Transverse colon (tissue), 4 donors: Measurements from ENCODE around the gene TBCK. TPM values are rescaled to one million over a fixed set of nuclear protein-coding genes. Genes with fewer than 3 reads are reported as not detected.

Experiments
- DNase-seq: peaks from one replicate; pipeline ENCODE4 v3.0.0-alpha.2; 2019
- H3K27ac ChIP-seq, 4 donors: fragments of 200-600 bp; sonication (generic); 2 replicates each; pipeline ENCODE4 v1.5.1; 2016 to 2018; ENCODE audit warnings: inconsistent platforms in 4 of 4
- H3K27me3 ChIP-seq: fragments of 200-600 bp; sonication (generic); 2 replicates; pipeline ENCODE4 v1.5.1; 2017; ENCODE audit warnings: inconsistent platforms
- H3K36me3 ChIP-seq, 4 donors: fragments of 200-600 bp; sonication (generic); 2 replicates each; pipeline ENCODE4 v1.5.1; 2017 to 2019; ENCODE audit warnings: inconsistent platforms in 4 of 4
- H3K4me1 ChIP-seq, 4 donors: fragments of 200-600 bp; sonication (generic); 2 replicates each; pipeline ENCODE4 v1.5.1; 2017 to 2020; ENCODE audit warnings: inconsistent platforms in 4 of 4
- H3K4me3 ChIP-seq, 4 donors: fragments of 200-600 bp; sonication (generic); 1 replicate in 1 of 4; 2 replicates in 3 of 4; pipeline versions ENCODE4 v1.5.1 to v1.6.1; 2017 to 2019; ENCODE audit warnings: inconsistent platforms in 4 of 4
- H3K9me3 ChIP-seq, 2 donors: fragments of 200-600 bp; sonication (generic); 2 replicates each; pipeline ENCODE4 v1.5.1; 2017 to 2019; ENCODE audit warnings: inconsistent platforms in 2 of 2
- EP300 ChIP-seq: sonication (generic); formaldehyde crosslinking; IDR thresholded peaks from one replicate; pipeline ENCODE4 v1.6.1; 2017; ENCODE audit warnings: antibody characterized with exemption, low read depth
- POLR2A ChIP-seq: fragments of 450-650 bp; IDR thresholded peaks from one replicate; pipeline ENCODE4 v1.6.1; 2016; ENCODE audit warnings: antibody characterized with exemption, mild to moderate bottlenecking, moderate library complexity
- POLR2AphosphoS5 ChIP-seq, 3 donors: sonication (generic); formaldehyde crosslinking; IDR thresholded peaks; one replicate each; pipeline ENCODE4 v1.6.1; 2016; ENCODE audit warnings: antibody characterized with exemption in 3 of 3
- WGBS, 2 donors: methylation state at CpG; one replicate each; pipeline ENCODE4 v1.1.5; 2018; ENCODE audit warnings: low coverage in 1 of 2; 5-methylcytosine and 5-hydroxymethylcytosine counted together
- in situ Hi-C, 4 donors: fragments of 200-750 bp; cut with MboI; loops; one replicate each; pipeline versions ENCODE4 v1.15.0 to v1.15.1; 2017; ENCODE audit warnings: low sequenced_read_pairs in 3 of 4, low pct_ligation_motif_present in 1 of 4, low pct_unique_long_range_greater_than_20kb in 1 of 4
- intact Hi-C: fragments of 100-400 bp; cut with DNase I; formaldehyde crosslinking; loops from one replicate; pipeline ENCODE4 v1.15.1; 2023; ENCODE audit warnings: low total_unique reads
- total RNA-seq, 4 donors: library from RNA; depleted of rRNA; stranded (reverse); fragments of >200 nt; gene quantifications; one replicate each; pipeline ENCODE4 v1.1.0, GENCODE V29; 2016
- TF ChIP-seq, protein P1 (sequence below), 5 experiments: fragments of 200-600 bp in 3 of 5; fragments of 450-650 bp in 2 of 5; sonication (generic) in 3 of 5; IDR thresholded peaks; 1 replicate in 2 of 5; 2 replicates in 3 of 5; pipeline ENCODE4 v1.5.1; 2016 to 2017; ENCODE audit warnings: antibody characterized with exemption in 5 of 5, inconsistent platforms in 3 of 5, mild to moderate bottlenecking in 2 of 5, moderate library complexity in 1 of 5

TBCK gene
- total RNA-seq, 4 donors from 2014 or later, result 31.0 to 82.7 (median 51.4) TPM

DNA sequence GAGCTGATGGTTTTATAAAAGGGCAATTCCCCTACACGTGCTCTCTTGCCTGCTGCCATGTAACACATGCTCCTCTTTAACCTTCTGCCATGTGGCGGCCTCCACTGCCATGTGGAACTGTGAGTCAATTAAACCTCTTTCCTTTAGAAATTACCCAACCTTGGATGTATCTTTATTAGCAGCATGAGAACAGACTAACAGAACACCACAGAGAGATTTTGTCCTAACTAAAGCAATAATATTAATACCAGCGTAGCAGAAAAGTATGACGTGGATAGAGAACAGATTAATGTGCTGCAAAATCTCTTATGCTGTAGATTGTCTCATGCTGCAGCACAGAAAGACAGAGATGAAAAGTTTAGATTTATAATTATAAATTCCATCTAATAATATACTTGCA, 23.4 kb upstream of the TBCK start:
- TF ChIP-seq, protein P1, sequence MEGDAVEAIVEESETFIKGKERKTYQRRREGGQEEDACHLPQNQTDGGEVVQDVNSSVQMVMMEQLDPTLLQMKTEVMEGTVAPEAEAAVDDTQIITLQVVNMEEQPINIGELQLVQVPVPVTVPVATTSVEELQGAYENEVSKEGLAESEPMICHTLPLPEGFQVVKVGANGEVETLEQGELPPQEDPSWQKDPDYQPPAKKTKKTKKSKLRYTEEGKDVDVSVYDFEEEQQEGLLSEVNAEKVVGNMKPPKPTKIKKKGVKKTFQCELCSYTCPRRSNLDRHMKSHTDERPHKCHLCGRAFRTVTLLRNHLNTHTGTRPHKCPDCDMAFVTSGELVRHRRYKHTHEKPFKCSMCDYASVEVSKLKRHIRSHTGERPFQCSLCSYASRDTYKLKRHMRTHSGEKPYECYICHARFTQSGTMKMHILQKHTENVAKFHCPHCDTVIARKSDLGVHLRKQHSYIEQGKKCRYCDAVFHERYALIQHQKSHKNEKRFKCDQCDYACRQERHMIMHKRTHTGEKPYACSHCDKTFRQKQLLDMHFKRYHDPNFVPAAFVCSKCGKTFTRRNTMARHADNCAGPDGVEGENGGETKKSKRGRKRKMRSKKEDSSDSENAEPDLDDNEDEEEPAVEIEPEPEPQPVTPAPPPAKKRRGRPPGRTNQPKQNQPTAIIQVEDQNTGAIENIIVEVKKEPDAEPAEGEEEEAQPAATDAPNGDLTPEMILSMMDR (IDR thresholded peaks at IDR 0.05), result no peak
- TF ChIP-seq POLR2A, result no peak
- no peak for TF ChIP-seq EP300
- no peak for TF ChIP-seq POLR2AphosphoS5 (IDR thresholded peaks at IDR 0.05)
- Histone ChIP-seq H3K27ac (no peak overlapping the region), H3K36me3 (peaks cover 0 to 38% (median 18%) of the 10 kb centered on the region in 4 donors), H3K4me3 (no peak overlapping the region), H3K27me3 (no peaks in the 10 kb centered on the region), H3K9me3 (no peaks in the 10 kb centered on the region), H3K4me1 (peaks cover 0 to 6% (median 0%) of the 10 kb centered on the region in 4 donors)
- intact Hi-C loops (loop anchor here (5.0 kb wide), 1 partner anchor 227 kb away; no protein-coding TSS in a partner anchor), in situ Hi-C loops (no loop called here)
- 82 to 87% methylated on average over 3 to 4 of the region's 4 CpGs for WGBS, 2 donors
- no peak for DNase-seq

DNA sequence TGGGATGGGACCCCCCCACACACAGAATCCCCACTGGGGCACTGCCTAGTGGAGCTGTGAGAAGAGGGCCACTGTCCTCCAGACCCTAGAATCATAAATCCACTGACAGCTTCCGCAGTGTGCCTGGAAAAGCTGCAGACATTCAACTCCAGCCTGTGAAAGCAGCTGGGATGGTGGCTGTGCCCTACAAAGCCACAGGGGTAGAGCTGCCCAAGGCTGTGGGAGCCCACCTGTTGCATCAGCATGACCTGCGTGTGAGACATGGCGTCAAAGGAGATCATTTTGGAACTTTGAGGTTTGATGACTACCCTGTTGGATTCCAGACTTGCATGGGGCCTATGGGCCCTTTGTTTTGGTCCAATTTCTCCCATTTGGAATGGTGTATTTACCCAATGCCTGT, 22.7 kb upstream of the TBCK start:
- in situ Hi-C loops, result no loop called here

DNA sequence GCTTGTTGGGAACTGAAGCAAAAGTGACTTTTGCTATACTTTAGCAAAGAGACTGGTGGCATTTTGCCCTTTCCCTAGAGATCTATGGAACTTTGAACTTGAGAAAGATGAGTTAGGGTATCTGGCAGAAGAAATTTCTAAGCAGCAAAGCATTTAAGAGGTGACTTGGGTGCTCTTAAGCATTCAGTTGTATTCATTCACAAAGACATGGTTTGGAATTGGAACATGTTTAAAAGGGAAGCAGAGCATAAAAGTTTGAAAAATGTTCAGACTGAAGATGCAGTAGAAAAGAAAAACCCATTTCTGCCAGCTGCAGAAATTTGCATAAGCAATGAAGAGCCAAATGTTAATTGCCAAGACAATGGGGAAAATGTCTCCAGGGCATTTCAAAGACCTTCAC, 21.9 kb upstream of the TBCK start:
- intact Hi-C loops, result loop anchor here (5.0 kb wide), 1 partner anchor 226 kb away; no protein-coding TSS in a partner anchor
- no peaks in the 10 kb centered on the region for H3K27me3 ChIP-seq
- no peak overlapping the region for H3K27ac ChIP-seq
- peaks cover 0 to 6% (median 0%) of the 10 kb centered on the region in 4 donors for H3K4me1 ChIP-seq
- no peaks in the 10 kb centered on the region for H3K9me3 ChIP-seq
- DNase-seq, result no peak
- in situ Hi-C loops, result no loop called here
- H3K36me3 ChIP-seq, result peaks cover 0 to 53% (median 19%) of the 10 kb centered on the region in 4 donors
- TF ChIP-seq EP300 (no peak), POLR2A (no peak), POLR2AphosphoS5 (IDR thresholded peaks at IDR 0.05) (no peak)
- TF ChIP-seq, protein P1 (IDR thresholded peaks at IDR 0.05), result no peak
- H3K4me3 ChIP-seq, result no peak overlapping the region

More for the DNA sequence above, 22.7 kb upstream of the TBCK start:
- H3K4me1 ChIP-seq, result peaks cover 0 to 6% (median 0%) of the 10 kb centered on the region in 4 donors
- no peak for DNase-seq
- TF ChIP-seq POLR2A, result no peak
- TF ChIP-seq EP300, result no peak
- TF ChIP-seq, protein P1 (IDR thresholded peaks at IDR 0.05), result no peak
- TF ChIP-seq POLR2AphosphoS5 (IDR thresholded peaks at IDR 0.05), result no peak
- H3K27ac ChIP-seq, result no peak overlapping the region
- H3K9me3 ChIP-seq, result no peaks in the 10 kb centered on the region
- intact Hi-C loops, result loop anchor here (5.0 kb wide), 1 partner anchor 226 kb away; no protein-coding TSS in a partner anchor
- WGBS, 2 donors, result 100% methylated on average over 3 of the region's 3 CpGs; no CpG with 5 or more reads in 1 of the 2 donors
- no peak overlapping the region for H3K4me3 ChIP-seq
- no peaks in the 10 kb centered on the region for H3K27me3 ChIP-seq
- peaks cover 0 to 45% (median 18%) of the 10 kb centered on the region in 4 donors for H3K36me3 ChIP-seq

DNA sequence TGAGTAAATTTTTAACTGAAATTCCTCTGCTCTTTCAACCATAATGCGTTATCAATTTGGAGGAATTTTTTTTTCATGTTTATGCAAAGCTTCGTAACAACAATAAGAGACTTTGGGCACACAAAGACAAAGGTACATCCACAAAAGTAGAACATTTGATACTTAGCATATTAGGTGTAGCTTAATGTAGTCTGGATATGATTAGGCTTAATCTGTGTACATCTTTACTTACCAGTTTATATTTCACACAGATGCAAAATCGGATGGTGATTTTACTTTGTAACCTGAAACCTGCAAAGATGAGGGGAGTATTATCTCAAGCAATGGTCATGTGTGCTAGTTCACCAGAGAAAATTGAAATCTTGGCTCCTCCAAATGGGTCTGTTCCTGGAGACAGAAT, 20.6 kb upstream of the TBCK start:
- no peak for TF ChIP-seq POLR2AphosphoS5 (IDR thresholded peaks at IDR 0.05)
- Histone ChIP-seq H3K36me3 (peaks cover 0 to 65% (median 25%) of the 10 kb centered on the region in 4 donors), H3K9me3 (no peaks in the 10 kb centered on the region), H3K4me1 (no peaks in the 10 kb centered on the region), H3K27me3 (no peaks in the 10 kb centered on the region), H3K4me3 (no peak overlapping the region), H3K27ac (no peak overlapping the region)
- intact Hi-C loops, result loop anchor here (5.0 kb wide), 1 partner anchor 224 kb away; no protein-coding TSS in a partner anchor
- WGBS, 2 donors, result 96% methylated on average over 2 to 3 of the region's 3 CpGs
- DNase-seq, result no peak
- in situ Hi-C loops, result no loop called here
